HEK293T (cell line): ENCODE data around the gene COL6A3.

ENCODE experiments used
- CTCF ChIA-PET: fragments of 350-600 bp; formaldehyde crosslinking; extraction: SDS; loops from one replicate; lab custom pipeline; 2021; ENCODE audit warnings: antibody characterized with exemption, inconsistent platforms; lab: Yijun Ruan, JAX
- POLR2A ChIA-PET: fragments of 350-600 bp; formaldehyde crosslinking; extraction: SDS; loops from one replicate; lab custom pipeline; 2020; ENCODE audit warnings: antibody characterized with exemption, inconsistent platforms; lab: Yijun Ruan, JAX
- DNase-seq: peaks from one replicate; pipeline ENCODE4 v3.0.0; 2012; ENCODE audit warnings: mixed read lengths; ENCODE audit errors: extremely low spot score
- ARNT ChIP-seq: fragments of 450-650 bp; IDR thresholded peaks from 2 replicates; pipeline ENCODE4 v1.6.1; 2017; ENCODE audit warnings: mild to moderate bottlenecking
- BHLHE40 ChIP-seq: fragments of 450-650 bp; IDR thresholded peaks from 2 replicates; pipeline ENCODE4 v1.6.1; 2016; ENCODE audit warnings: mild to moderate bottlenecking, moderate library complexity, borderline replicate concordance
- CTBP1 ChIP-seq: fragments of 450-650 bp; IDR thresholded peaks from 2 replicates; pipeline ENCODE4 v1.6.1; 2016; ENCODE audit warnings: borderline replicate concordance
- ELF4 ChIP-seq: fragments of 450-650 bp; IDR thresholded peaks from 2 replicates; pipeline ENCODE4 v1.6.1; 2017; ENCODE audit warnings: antibody characterized with exemption
- FOXA1 ChIP-seq: fragments of 450-650 bp; IDR thresholded peaks from 2 replicates; pipeline ENCODE4 v1.6.1; 2016; ENCODE audit warnings: mild to moderate bottlenecking
- FOXK2 ChIP-seq: fragments of 450-650 bp; IDR thresholded peaks from 2 replicates; pipeline ENCODE4 v1.6.1; 2016; ENCODE audit warnings: mild to moderate bottlenecking
- FOXM1 ChIP-seq: fragments of 450-650 bp; IDR thresholded peaks from 2 replicates; pipeline ENCODE4 v1.6.1; 2017; ENCODE audit warnings: mild to moderate bottlenecking, borderline replicate concordance
- HDGF ChIP-seq: fragments of 450-650 bp; IDR thresholded peaks from 2 replicates; pipeline ENCODE4 v1.6.1; 2017; ENCODE audit warnings: antibody characterized with exemption, borderline replicate concordance
- L3MBTL2 ChIP-seq: fragments of 450-650 bp; conservative IDR thresholded peaks from 2 replicates; pipeline ENCODE4 v1.6.1; 2016; ENCODE audit warnings: mild to moderate bottlenecking
- LEF1 ChIP-seq: fragments of 450-650 bp; IDR thresholded peaks from 2 replicates; pipeline ENCODE4 v1.6.1; 2017; ENCODE audit warnings: mild to moderate bottlenecking, borderline replicate concordance
- NFRKB ChIP-seq: fragments of 450-650 bp; IDR thresholded peaks from 2 replicates; pipeline ENCODE4 v1.6.1; 2016; ENCODE audit warnings: mild to moderate bottlenecking, moderate library complexity
- SP1 ChIP-seq: fragments of 450-650 bp; IDR thresholded peaks from 2 replicates; pipeline ENCODE4 v1.6.1; 2017
- SUZ12 ChIP-seq: fragments of 450-650 bp; IDR thresholded peaks from 2 replicates; pipeline ENCODE4 v1.6.1; 2016; ENCODE audit warnings: mild to moderate bottlenecking
- TARDBP ChIP-seq: fragments of 450-650 bp; IDR thresholded peaks from 2 replicates; pipeline ENCODE4 v1.6.1; 2016
- ZNF384 ChIP-seq: fragments of 450-650 bp; IDR thresholded peaks from 2 replicates; pipeline ENCODE4 v1.6.1; 2016
- TF ChIP-seq, protein P1 (sequence below): fragments of 450-650 bp; IDR thresholded peaks from 2 replicates; pipeline ENCODE4 v1.6.1; 2016

Gene COL6A3

DNA sequence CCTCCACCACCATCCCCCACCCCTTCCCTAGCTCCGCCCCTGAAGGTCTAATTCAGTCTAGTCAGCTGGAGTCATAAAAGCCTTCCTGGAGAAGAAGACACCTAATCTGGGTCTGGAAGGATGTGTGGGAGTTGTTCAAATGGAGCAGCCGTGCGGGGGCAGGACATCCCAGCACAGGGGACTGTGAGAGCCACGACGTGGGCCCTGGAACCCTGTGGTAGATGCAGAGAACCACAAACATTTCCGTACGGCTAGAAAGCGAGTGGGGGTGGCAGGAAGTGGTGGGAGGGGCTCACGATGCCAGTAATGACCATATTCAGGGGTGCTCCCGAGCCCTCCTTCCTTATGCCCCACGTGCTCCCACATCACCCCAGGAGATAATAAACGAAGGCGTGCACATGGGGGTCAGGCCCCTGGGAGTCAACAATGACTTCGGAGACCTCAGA, 20.9 kb upstream of the COL6A3 start:
- CTCF ChIA-PET: interaction anchor here (0.6 to 2.8 kb wide), 3 partner anchors 13 to 41 kb away, joined by 3 to 13 read pairs (median 3); no protein-coding TSS in a partner anchor
- no peak for TF ChIP-seq HDGF
- no peak for TF ChIP-seq CTBP1

GRCh38 chr2:237433920-237434676, 20.1 kb upstream of the COL6A3 start:
- ChIA-PET POLR2A (no interaction called here), CTCF (interaction anchor here (0.7 to 2.8 kb wide), 2 partner anchors 13 to 18 kb away, joined by 3 to 13 read pairs; no protein-coding TSS in a partner anchor)
- TF ChIP-seq L3MBTL2 (no peak), CTBP1 (no peak), ARNT (no peak), SUZ12 (no peak), NFRKB (no peak), TARDBP (no peak), LEF1 (no peak), ZNF384 (no peak), FOXM1 (no peak)
- TF ChIP-seq, protein P1, sequence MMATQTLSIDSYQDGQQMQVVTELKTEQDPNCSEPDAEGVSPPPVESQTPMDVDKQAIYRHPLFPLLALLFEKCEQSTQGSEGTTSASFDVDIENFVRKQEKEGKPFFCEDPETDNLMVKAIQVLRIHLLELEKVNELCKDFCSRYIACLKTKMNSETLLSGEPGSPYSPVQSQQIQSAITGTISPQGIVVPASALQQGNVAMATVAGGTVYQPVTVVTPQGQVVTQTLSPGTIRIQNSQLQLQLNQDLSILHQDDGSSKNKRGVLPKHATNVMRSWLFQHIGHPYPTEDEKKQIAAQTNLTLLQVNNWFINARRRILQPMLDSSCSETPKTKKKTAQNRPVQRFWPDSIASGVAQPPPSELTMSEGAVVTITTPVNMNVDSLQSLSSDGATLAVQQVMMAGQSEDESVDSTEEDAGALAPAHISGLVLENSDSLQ: no peak
- no peak for DNase-seq

More for the DNA sequence above, 20.9 kb upstream of the COL6A3 start:
- no peak for DNase-seq
- POLR2A ChIA-PET: no interaction called here

DNA sequence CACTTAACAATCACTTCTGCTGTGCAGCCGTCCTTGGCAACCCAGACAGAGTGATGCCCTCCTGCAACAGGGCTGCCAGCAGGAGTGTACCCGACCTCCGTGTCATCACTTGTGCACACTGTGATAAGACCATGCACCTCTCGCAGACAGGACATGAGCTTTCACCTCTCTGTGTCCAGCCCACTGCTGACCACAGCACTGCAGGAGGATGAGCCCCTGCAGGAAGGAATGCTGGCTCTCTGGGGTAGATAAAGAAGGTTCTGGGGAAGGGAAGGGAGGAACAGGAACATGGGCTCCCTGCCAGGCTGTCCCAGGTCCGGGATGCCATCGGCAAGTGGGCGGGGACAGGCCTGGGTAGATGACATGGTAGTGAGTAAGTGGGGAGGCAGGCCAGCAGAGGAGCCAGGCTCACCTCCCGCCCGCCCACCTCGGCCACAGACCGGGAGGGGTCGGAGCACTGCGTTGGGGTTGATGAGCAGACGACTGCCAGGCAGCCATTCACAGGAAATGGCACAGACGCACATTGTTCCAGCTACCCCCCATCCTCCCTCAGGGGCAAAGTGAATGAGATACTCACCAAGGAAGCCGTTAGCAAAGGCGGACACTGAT, 18.6 kb upstream of the COL6A3 start:
- ChIA-PET CTCF (interaction anchor here (0.6 kb wide), 1 partner anchor 11 kb away, joined by 4 read pairs; no protein-coding TSS in a partner anchor), POLR2A (no interaction called here)
- TF ChIP-seq CTBP1 (no peak), ARNT (no peak), SUZ12 (no peak), BHLHE40 (no peak), L3MBTL2 (no peak), FOXA1 (no peak), LEF1 (no peak), TARDBP (no peak), ZNF384 (no peak), ELF4 (no peak), NFRKB (no peak), FOXK2 (no peak)
- TF ChIP-seq, protein P1: no peak
- DNase-seq: no peak

DNA sequence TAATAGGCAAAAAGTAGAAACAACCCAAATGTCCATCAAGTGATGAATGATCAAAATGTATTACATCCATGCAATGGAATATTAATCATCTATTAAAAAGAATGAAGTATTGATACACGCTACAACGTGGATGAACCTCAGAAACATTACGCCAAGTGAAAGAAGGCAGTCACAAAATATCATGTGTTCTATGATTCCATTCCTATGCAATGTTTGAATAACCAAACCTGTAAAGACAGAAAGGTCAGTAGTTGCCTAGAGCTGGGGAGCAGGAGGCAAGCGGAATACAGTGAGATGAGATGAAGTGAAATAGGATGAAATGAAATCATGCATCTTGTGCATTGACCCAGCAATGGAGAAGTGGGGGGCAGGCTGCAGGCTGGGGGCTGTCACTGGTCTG, 17.9 kb upstream of the COL6A3 start:
- ChIA-PET POLR2A (no interaction called here), CTCF (interaction anchor here (0.6 kb wide), 1 partner anchor 10 kb away, joined by 4 read pairs; no protein-coding TSS in a partner anchor)
- no peak for TF ChIP-seq FOXM1
- no peak for TF ChIP-seq NFRKB
- no peak for DNase-seq

GRCh38 chr2:237431372-237431771, 17.4 kb upstream of the COL6A3 start:
- no peak for TF ChIP-seq ARNT
- TF ChIP-seq FOXK2: no peak
- TF ChIP-seq, protein P1: no peak
- no peak for TF ChIP-seq FOXA1
- TF ChIP-seq ELF4: no peak
- TF ChIP-seq ZNF384: no peak
- TF ChIP-seq LEF1: no peak
- no peak for TF ChIP-seq SUZ12
- TF ChIP-seq TARDBP: no peak
- TF ChIP-seq BHLHE40: no peak
- TF ChIP-seq SP1: no peak
- no peak for TF ChIP-seq NFRKB
- CTCF ChIA-PET: no interaction called here
- POLR2A ChIA-PET: interaction anchor here (1.5 kb wide), 1 partner anchor 10 kb away, joined by 4 read pairs; no protein-coding TSS in a partner anchor
- DNase-seq: no peak

DNA sequence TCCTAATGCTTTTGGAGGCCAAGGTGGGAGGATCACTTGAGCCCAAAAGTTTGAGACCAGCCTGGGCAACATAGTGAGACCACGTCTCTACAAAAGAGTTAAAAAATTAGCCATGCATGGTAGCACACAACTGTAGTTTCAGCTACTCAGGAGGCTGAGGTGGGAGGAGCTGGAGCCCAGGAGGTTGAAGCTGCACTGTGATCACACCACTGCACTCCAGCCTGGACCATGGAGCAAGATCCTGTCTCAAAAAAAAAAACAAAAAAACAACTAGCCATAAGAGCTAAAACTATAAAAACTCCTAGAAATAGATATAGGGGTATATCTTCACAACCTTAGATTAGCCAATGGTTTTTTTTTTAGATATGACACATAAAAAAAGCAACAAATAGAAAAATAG, 16.9 kb upstream of the COL6A3 start:
- POLR2A ChIA-PET: interaction anchor here (1.5 kb wide), 1 partner anchor 9 kb away, joined by 4 read pairs; no protein-coding TSS in a partner anchor
- TF ChIP-seq LEF1 (no peak), L3MBTL2 (no peak), HDGF (no peak), CTBP1 (no peak), TARDBP (no peak), ARNT (no peak)
- CTCF ChIA-PET: interaction anchor here (0.6 to 1.5 kb wide), 2 partner anchors 9 to 44 kb away, joined by 3 to 7 read pairs; no protein-coding TSS in a partner anchor
- DNase-seq: no peak
